ENCODE measurements around the gene GDI1. TPM values are rescaled to one million over a fixed set of nuclear protein-coding genes. Genes with fewer than 3 reads are reported as not detected.
A peak's percentile ranks its signal among the peaks of the same experiment; 100 is the strongest.

The GDI1 gene
- total and polyA plus RNA-seq, 10 of the 15 experiments (the other 5 are each of a cell fraction or from before 2014, with no cell fraction given): 0.92 to 102 (median 49.6) TPM

DNA sequence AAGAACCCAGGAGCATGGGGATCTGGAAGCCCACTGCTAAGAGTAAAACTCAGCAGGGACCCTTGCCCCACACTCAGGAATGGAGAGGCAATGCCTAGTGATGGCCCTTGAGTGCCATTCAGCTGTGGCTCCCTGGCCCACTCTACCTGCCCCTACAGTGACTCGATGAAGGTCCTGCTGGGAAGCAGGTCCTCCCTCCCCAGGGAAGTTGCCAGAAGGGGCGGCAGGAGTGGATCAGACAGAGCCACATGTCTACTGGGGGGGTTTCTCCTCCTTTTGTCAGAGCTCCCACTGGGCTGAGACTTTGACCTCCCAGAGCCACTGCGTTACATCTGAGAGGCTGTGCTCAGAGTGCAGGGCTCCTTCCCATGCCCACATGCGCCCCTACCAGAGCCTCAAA lies 52.2 kb downstream of the GDI1 start:
- Histone ChIP-seq H3K4me3 (peak overlapping the region; percentile 74; the same call in 1 of the 2 replicates), H3K9me3 (replicated peaks; ENCODE audit: control insufficient read depth, insufficient read depth, low read length) (no peaks in the 10 kb centered on the region; the same call in 2 of the 3 replicates), H3K79me2 (ENCODE audit: control insufficient read depth, insufficient read depth, low read length) (peaks cover 21% of the 10 kb centered on the region), H2AFZ (ENCODE audit: control insufficient read depth, low read depth, low read length) (no peak overlapping the region), H3K36me3 (ENCODE audit: control insufficient read depth in 2 of 2, insufficient read depth in 2 of 2, low read length in 1 of 2) (peaks cover 0 to 2% of the 10 kb centered on the region in 2 experiments; a peak in 2 of 4 replicates), H3K27ac (ENCODE audit: control insufficient read depth, insufficient read depth) (no peak overlapping the region), H3K9ac (ENCODE audit: control insufficient read depth, insufficient read depth, low read length) (peak overlapping the region; percentile 80; the same call in 1 of the 2 replicates), H3K4me2 (ENCODE audit: control insufficient read depth, insufficient read depth) (peak overlapping the region; percentile 84), H4K20me1 (ENCODE audit: control insufficient read depth, insufficient read depth) (no peaks in the 10 kb centered on the region), H3K4me1 (ENCODE audit: control insufficient read depth, insufficient read depth, low read length) (peaks cover 8% of the 10 kb centered on the region; the same call in 1 of the 2 replicates), H3K27me3 (replicated peaks in 1 of 2; ENCODE audit: control insufficient read depth in 2 of 2, insufficient read depth in 2 of 2, low read length in 1 of 2) (no peaks in the 10 kb centered on the region)
- TF ChIP-seq NFYA (IDR thresholded peaks at IDR 0.05; ENCODE audit: borderline replicate concordance, low read depth, low read length) (no peak), KAT2A (conservative IDR thresholded peaks at IDR 0.05; ENCODE audit: control insufficient read depth, low read depth, low read length) (no peak), CHD1 (IDR thresholded peaks at IDR 0.05; ENCODE audit: low read depth, low read length) (no peak), GABPA (IDR thresholded peaks at IDR 0.05; ENCODE audit: low read depth) (no peak), EGR1 (IDR thresholded peaks at IDR 0.05; ENCODE audit: borderline replicate concordance in 1 of 2, low read depth in 2 of 2, low read length in 2 of 2) (no peak), MTA3 (IDR thresholded peaks at IDR 0.05; ENCODE audit: borderline replicate concordance, low read length) (no peak), BACH1 (IDR thresholded peaks at IDR 0.05; ENCODE audit: borderline replicate concordance) (no peak), ZNF274 (IDR thresholded peaks at IDR 0.05; ENCODE audit: insufficient read depth, insufficient read length) (no peak), LARP7 (IDR thresholded peaks at IDR 0.05) (no peak), SUPT20H (IDR thresholded peaks at IDR 0.05; ENCODE audit: borderline replicate concordance, control insufficient read depth, low read depth, low read length) (no peak), EED (IDR thresholded peaks at IDR 0.05; ENCODE audit: low read depth) (no peak)
- TF ChIP-seq, protein P1, sequence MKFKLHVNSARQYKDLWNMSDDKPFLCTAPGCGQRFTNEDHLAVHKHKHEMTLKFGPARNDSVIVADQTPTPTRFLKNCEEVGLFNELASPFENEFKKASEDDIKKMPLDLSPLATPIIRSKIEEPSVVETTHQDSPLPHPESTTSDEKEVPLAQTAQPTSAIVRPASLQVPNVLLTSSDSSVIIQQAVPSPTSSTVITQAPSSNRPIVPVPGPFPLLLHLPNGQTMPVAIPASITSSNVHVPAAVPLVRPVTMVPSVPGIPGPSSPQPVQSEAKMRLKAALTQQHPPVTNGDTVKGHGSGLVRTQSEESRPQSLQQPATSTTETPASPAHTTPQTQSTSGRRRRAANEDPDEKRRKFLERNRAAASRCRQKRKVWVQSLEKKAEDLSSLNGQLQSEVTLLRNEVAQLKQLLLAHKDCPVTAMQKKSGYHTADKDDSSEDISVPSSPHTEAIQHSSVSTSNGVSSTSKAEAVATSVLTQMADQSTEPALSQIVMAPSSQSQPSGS (IDR thresholded peaks at IDR 0.05; ENCODE audit: low read length): no peak
- TF ChIP-seq, protein P2, sequence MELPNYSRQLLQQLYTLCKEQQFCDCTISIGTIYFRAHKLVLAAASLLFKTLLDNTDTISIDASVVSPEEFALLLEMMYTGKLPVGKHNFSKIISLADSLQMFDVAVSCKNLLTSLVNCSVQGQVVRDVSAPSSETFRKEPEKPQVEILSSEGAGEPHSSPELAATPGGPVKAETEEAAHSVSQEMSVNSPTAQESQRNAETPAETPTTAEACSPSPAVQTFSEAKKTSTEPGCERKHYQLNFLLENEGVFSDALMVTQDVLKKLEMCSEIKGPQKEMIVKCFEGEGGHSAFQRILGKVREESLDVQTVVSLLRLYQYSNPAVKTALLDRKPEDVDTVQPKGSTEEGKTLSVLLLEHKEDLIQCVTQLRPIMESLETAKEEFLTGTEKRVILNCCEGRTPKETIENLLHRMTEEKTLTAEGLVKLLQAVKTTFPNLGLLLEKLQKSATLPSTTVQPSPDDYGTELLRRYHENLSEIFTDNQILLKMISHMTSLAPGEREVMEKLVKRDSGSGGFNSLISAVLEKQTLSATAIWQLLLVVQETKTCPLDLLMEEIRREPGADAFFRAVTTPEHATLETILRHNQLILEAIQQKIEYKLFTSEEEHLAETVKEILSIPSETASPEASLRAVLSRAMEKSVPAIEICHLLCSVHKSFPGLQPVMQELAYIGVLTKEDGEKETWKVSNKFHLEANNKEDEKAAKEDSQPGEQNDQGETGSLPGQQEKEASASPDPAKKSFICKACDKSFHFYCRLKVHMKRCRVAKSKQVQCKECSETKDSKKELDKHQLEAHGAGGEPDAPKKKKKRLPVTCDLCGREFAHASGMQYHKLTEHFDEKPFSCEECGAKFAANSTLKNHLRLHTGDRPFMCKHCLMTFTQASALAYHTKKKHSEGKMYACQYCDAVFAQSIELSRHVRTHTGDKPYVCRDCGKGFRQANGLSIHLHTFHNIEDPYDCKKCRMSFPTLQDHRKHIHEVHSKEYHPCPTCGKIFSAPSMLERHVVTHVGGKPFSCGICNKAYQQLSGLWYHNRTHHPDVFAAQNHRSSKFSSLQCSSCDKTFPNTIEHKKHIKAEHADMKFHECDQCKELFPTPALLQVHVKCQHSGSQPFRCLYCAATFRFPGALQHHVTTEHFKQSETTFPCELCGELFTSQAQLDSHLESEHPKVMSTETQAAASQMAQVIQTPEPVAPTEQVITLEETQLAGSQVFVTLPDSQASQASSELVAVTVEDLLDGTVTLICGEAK (IDR thresholded peaks at IDR 0.05; ENCODE audit: borderline replicate concordance): no peak
- ATAC-seq: no peak
- no TSS peak for BruUV-seq (replicated peaks)
- no peak for DNase-seq (ENCODE audit: low read depth, low spot score)
- ChIA-PET CTCF (interaction anchor here (0.6 to 2.4 kb wide), 3 partner anchors 10 to 110 kb away, joined by 3 to 13 read pairs (median 5); no protein-coding TSS in a partner anchor), SMC1A (ENCODE audit: uncharacterized antibody, unreplicated experiment) (interaction anchor here (2.2 kb wide), 1 partner anchor 38 kb away, joined by 7 read pairs; no protein-coding TSS in a partner anchor), RAD21 (ENCODE audit: unreplicated experiment) (interaction anchor here (1.0 to 1.8 kb wide), 2 partner anchors 10 to 38 kb away, joined by 4 to 6 read pairs; partner anchors contain the start of gene LAGE3), POLR2A (interaction anchor here (0.7 to 3.3 kb wide), 9 partner anchors 8 to 110 kb away, joined by 3 to 14 read pairs (median 3); partner anchors contain the start of genes EMD and FAM3A)
- in situ Hi-C loops (cut with MboI) (no loop called here), intact Hi-C loops (cut with micrococcal nuclease; ENCODE audit: unreplicated experiment) (no loop called here)
- no peak for FAIRE-seq
- 76% methylated on average over 4 of the region's 4 CpGs for WGBS (ENCODE audit: insufficient coverage, insufficient replicate concordance, low lambda C conversion rate, missing lambda C conversion rate)
